ENCODE results near the gene INPP5J. TPM values are rescaled to one million over a fixed set of nuclear protein-coding genes. Genes with fewer than 3 reads are reported as not detected.

INPP5J gene
- polyA plus RNA-seq, 3 donors: 3.5 to 3.9 (median 3.9) TPM

DNA sequence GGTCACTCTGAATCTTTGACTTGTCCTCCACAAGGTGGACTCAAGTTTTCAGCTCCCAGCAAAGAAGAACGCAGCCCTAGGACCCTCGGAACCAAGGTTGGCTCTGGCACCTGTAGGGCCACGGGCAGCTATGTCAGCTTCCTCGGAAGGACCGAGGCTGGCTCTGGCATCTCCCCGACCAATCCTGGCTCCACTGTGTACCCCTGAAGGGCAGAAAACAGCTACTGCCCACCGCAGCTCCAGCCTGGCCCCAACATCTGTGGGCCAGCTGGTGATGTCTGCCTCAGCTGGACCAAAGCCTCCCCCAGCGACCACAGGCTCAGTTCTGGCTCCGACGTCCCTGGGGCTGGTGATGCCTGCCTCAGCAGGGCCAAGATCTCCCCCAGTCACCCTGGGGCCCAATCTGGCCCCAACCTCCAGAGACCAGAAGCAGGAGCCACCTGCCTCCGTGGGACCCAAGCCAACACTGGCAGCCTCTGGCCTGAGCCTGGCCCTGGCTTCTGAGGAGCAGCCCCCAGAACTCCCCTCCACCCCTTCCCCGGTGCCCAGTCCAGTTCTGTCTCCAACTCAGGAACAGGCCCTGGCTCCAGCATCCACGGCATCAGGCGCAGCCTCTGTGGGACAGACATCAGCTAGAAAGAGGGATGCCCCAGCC lies 2.2 kb downstream of the INPP5J start:
- DNase-seq (ENCODE audit: low read depth in 3 of 3, low spot score in 2 of 3): no peak

DNA sequence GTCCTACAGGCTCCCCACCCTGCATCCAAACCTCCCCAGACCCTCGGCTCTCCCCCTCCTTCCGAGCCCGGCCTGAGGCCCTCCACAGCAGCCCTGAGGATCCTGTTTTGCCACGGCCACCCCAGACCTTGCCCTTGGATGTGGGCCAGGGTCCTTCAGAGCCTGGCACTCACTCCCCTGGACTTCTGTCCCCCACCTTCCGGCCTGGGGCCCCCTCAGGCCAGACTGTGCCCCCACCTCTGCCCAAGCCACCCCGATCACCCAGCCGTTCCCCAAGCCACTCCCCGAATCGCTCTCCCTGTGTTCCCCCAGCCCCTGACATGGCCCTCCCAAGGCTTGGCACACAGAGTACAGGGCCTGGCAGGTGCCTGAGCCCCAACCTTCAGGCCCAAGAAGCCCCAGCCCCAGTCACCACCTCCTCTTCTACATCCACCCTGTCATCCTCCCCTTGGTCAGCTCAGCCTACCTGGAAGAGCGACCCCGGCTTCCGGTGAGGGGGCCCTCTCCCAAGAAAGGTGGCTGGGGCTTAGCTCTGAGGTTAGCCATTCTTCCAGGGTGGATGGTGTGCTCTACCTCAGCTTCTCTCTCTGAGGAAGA lies 2.9 kb downstream of the INPP5J start:
- DNase-seq (ENCODE audit: low read depth in 3 of 3, low spot score in 2 of 3): no peak

DNA sequence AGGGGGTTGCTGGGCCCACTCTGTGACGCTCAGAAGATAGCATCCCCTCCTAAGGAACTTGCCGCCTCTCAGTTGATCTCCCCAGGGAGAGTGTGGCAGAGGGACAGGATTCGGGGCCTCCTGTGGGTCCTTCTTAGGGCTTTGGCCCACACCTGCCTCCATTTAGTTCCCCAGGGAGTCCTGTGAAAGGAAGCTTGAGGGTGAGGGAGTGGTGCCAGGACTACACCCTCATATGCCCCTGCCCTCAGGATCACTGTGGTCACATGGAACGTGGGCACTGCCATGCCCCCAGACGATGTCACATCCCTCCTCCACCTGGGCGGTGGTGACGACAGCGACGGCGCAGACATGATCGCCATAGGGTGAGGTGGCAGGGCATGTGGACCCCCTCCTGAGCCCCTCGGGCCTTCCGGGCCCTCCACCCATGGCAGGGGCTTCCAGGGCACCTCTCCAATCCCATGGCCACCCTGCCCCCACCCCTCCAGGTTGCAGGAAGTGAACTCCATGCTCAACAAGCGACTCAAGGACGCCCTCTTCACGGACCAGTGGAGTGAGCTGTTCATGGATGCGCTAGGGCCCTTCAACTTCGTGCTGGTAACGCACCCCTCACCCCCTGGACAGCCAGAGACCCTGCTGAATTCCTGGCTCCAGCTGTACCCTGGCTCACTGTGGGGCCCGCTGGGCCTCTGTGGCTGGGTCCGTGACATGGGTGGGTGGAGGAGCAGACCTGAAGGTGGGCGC lies 3.5 kb downstream of the INPP5J start:
- no peak for DNase-seq (ENCODE audit: low read depth in 3 of 3, low spot score in 2 of 3)

DNA sequence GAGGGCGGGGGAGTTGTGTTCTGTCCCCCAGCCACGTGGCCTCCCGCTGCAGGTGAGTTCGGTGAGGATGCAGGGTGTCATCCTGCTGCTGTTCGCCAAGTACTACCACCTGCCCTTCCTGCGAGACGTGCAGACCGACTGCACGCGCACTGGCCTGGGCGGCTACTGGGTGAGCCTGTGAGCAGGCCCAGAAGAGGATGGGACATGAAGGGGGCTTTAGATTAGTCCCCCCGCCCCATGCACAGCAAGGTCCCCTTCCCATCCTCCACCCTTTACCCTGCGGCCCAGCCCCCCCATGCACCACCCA lies 4.1 kb downstream of the INPP5J start:
- DNase-seq (ENCODE audit: low read depth in 3 of 3, low spot score in 2 of 3): no peak

DNA sequence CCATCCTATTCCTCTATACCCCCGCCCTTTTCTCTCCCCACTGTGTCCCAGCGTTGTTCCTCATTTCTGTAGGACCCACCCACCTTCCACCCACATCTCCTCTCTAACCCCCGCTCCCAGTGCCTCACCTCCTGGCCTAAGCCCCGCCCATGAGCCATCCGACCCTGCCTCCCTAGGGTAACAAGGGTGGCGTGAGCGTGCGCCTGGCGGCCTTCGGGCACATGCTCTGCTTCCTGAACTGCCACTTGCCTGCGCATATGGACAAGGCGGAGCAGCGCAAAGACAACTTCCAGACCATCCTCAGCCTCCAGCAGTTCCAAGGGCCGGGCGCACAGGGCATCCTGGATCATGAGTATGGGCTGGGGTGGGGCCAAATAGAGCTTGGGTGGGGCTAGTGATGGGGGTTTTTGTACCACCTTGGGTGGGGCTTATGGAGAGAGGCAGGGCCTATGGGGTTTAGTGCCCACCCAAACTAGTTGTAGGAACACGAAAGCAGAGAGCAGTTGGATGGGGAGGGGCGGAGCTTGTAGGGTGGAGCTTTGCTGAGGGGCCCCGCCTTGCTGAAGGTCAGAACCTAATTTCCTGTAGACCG lies 4.5 kb downstream of the INPP5J start:
- DNase-seq (ENCODE audit: low read depth in 3 of 3, low spot score in 2 of 3): no peak

DNA sequence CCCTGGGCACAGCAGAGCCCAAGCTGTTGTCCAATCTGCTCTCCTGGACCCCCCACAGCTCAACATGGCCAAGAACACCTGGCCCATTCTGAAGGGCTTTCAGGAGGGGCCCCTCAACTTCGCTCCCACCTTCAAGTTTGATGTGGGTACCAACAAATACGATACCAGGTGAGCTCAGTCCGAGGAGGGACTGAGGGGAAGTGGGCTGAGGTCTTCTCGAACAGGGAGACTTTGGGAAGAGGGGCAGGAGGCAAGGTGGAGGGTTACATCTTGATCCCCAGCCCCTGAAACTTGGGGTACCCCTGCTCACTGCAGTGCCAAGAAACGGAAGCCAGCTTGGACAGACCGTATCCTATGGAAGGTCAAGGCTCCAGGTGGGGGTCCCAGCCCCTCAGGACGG lies 5.4 kb downstream of the INPP5J start:
- no peak for DNase-seq (ENCODE audit: low read depth in 3 of 3, low spot score in 2 of 3)

DNA sequence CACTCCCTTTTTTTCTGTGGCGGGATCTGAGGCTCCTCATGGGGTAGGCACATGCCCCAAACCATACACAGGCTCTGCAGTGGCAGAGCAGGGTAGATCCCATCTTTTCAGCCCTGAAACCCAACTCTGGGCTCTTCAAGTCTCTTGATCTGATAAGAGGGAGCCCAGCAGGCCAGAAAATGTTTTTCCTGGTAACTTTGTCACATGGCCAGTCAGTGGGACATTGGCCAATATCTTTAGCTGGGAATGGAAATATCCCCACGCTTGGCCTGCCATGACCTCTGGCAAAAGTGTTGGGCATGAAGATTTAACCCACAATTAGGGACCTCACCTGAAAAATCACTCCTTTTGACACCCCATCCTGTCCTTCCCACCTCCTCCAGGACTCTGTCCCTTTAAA lies 8.1 kb downstream of the INPP5J start:
- DNase-seq (ENCODE audit: low read depth in 3 of 3, low spot score in 2 of 3): no peak

DNA sequence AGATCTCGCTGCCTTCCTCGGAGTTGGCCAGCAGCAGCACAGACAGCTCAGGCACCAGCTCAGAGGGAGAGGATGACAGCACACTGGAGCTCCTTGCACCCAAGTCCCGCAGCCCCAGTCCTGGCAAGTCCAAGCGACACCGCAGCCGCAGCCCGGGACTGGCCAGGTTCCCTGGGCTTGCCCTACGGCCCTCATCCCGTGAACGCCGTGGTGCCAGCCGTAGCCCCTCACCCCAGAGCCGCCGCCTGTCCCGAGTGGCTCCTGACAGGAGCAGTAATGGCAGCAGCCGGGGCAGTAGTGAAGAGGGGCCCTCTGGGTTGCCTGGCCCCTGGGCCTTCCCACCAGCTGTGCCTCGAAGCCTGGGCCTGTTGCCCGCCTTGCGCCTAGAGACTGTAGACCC lies 11.1 kb downstream of the INPP5J start:
- DNase-seq (ENCODE audit: low read depth in 3 of 3, low spot score in 2 of 3): no peak

DNA sequence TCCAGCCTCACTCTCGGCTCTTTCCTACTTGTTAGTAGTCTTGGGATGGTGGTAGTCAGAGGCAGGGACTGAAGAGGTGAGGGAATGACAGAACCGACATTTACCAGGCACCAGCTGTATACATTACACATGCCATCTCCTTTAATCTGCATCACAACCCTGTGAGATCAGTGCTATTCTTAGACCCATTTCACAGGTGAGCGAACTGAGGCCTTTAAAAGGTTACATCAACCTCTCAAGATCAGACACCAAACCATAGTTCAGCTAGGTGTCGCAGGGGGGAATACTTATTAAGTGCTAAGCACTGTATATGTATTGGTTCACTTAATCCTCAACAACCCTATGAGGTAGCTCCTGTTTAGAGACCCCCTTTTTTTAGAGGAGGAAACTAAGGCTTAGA lies 11.9 kb downstream of the INPP5J start:
- DNase-seq (ENCODE audit: low read depth in 3 of 3, low spot score in 2 of 3): no peak

DNA sequence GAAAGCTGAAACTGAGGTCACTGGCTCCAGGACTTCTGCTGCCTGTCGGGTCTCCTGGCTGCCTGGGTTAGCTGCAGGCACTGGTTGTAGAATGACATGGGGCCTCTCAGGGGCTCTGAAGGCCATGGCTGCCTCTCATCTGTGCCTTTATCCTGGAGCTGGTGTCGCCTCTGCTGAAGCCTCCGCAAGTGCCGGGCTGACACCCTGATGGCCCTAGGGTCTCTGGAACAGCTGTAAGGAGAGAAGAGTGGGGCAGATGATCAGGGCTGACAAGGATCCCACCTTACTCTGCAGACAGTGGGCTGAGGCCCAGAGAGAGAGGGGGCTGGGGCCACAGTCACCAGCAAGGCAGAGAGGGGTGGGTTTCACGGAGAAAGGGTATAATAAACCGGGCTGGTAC lies 12.9 kb downstream of the INPP5J start:
- no peak for DNase-seq (ENCODE audit: low read depth in 3 of 3, low spot score in 2 of 3)

DNA sequence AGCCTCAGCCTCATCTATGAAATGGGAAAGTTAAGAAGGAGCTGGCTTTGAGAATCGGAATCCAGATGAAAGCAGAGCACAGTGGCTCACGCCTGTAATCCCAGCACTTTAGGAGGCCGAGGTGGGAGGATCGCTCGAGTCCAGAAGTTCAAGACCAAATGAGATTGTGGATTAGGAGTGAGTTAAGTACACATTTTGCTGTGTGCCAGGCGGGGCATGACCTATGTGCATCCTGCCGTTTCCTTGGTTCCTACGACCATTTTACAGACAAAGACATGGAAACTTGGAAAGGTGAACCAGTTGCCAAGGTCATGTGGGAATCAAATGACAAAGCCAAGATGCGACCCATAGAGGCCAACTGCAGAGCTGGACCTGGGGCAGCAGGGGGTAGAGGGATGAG lies 13.4 kb downstream of the INPP5J start:
- DNase-seq (ENCODE audit: low read depth in 3 of 3, low spot score in 2 of 3): no peak

DNA sequence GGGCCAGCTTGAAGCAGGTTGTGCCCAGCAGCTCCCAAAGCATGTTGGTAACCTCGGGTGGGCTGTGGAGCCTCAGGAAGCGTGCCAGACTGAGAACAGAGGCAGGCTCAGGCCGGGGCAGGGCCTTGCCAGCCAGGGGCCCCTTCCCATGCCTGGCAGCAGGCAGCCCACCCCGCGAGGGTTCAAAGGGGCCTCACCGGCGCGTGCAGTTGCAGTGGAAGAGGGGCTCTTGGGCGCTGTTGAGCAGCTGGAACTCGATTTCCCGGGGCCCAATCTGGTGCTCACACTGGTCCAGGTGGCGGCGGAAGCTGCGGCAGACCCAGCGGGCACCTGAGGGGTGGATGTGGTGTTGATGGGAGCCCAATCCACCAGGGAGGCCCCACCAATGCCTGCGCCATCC lies 13.9 kb downstream of the INPP5J start:
- no peak for DNase-seq (ENCODE audit: low read depth in 3 of 3, low spot score in 2 of 3)

DNA sequence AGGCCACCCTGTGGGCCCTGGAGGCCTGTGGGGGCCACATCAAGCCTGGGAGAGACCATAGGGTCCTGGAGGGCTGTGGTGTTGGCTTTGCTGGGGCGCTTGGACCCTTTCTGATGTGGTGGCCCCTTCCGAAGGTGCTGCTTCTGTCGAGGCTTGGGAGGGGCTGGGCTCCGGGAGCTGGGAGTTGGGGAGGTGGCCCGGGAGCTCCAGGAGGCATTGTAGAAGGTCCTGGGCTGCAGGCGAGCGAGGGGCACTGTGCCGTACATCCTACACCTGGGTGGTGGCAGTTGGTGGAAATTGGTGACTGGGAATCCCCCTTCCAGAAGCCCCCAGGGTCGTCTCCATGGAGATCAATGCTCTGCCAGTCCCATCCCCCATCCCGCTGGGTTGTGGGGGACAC lies 15.0 kb downstream of the INPP5J start:
- no peak for DNase-seq (ENCODE audit: low read depth in 3 of 3, low spot score in 2 of 3)

DNA sequence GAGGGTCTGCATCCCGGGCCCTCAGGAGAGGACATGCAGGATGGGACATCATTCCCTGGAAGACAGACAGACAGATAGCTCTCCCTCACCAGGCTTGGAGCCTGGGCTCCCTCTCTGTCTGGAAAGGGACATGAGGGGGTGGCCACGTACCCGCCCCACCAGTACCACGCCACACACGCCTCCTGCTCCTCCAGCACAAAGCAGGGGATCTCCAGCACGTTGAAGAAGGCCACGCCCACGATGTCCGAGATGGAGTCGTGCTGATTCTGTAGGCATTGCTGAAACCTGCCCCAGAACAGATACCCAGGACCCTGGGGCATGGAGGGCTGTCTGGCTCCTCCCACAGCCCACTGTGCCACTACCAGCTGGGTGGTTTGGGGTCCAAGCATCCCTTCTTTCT lies 15.4 kb downstream of the INPP5J start:
- no peak for DNase-seq (ENCODE audit: low read depth in 3 of 3, low spot score in 2 of 3)

DNA sequence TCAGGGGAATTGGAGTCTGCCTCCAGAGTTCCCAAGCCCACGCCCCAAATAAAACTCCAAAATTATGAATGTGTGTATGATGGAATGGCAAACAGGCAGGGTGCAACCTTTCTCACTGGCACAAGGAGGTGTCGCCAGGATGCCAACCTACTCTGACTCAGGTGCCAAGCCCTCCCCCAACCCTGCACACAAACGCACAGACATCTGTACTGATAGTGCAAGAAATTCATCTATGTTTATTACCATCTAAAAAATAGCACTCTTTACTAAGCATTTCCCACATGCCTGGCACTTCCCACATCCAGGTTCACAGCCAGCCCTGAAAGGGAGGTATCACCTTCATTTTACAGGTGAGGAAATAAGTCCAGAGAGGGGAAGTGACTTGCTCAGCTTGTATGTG lies 16.3 kb downstream of the INPP5J start:
- DNase-seq (ENCODE audit: low read depth in 3 of 3, low spot score in 2 of 3): no peak

DNA sequence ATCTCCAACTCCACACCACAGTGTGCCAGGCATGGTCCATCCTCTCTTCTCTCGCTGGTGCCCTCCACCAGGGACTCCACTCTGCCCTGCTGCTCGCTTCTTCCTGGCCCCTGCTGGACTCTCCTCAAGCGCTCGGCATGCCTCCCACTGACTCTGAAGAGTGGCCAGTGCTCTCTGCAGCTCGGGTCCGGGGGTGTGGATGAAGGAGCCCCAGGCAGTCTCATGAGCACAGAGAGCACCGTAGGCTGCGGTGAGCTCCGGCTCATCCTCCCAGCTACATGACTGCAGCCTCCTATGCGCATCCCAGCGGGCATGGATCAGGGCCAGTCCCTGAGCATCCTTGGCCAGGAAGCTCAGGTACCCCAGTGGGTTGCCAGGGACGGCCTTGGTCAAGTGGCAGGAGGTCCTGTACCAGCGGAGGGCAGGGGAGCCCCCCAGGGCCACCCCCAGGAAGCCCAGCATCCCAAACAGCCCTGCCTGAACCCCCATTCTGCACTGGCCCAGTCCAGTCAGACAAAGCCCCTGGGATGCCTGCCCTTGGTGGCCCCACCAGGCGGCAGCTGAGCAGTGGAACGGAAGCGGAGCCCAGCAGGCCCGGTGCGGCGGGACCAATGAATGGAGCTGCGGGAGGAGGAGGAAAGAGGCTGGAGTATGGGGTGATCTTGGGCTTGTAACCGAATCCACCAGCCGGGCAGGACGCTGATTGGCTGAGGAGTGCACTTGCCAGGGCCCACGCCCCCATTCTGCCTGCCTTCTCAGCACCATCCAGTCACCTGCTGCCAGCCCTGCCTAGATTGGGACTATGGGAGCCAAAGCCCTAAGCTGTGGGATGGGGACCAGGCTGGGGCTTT lies 17.3 kb downstream of the INPP5J start, which contains the start of gene PLA2G3:
Gene PLA2G3, minus strand, starts transcription at position 643 of the 851 bp plus-strand sequence. Its CDS starts 154 bp downstream, at position 489.
- peak in 1 of 3 donors; percentile 35 for DNase-seq (ENCODE audit: low read depth in 3 of 3, low spot score in 2 of 3)

DNA sequence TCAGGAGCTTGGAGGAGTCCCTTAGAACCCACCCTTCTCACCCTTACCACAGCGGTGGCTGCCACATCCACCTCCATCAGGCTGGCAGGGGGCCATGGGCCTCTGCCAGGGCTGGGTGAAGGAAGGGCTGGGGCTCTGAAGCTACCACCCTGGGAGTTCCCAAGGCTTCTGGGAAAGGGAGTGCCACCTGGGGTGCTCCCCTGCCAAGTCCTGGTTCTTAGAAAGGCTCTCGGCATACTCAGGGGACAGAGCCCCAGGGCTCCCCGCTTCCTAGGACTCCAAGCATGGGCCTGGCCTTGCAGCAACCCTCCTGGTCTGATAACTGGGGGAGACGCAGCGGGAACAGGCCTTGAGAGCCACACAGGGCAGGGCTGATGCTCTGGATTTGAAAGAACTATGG lies 18.0 kb downstream of the INPP5J start:
- no peak for DNase-seq (ENCODE audit: low read depth in 3 of 3, low spot score in 2 of 3)

DNA sequence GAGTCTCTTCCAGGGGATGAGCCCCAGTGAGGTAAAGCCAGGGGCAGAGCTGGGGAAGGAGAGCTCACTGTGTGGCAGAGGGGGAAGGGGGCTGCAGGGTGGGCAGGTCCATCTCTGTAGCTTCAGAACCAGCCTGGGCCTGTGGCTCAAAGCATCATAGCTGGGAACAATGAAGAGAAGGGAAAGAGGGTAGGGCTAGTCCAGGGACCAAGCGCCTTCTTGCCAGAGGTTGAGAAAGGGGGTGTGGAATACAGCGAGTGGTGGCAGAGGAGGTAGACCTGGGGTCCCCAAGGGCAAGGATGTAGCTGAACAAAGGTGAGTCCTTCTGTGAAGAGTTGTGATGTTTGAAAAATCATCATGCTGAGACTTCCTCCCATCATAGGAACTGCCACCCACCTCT lies 18.8 kb downstream of the INPP5J start:
- DNase-seq (ENCODE audit: low read depth in 3 of 3, low spot score in 2 of 3): no peak

DNA sequence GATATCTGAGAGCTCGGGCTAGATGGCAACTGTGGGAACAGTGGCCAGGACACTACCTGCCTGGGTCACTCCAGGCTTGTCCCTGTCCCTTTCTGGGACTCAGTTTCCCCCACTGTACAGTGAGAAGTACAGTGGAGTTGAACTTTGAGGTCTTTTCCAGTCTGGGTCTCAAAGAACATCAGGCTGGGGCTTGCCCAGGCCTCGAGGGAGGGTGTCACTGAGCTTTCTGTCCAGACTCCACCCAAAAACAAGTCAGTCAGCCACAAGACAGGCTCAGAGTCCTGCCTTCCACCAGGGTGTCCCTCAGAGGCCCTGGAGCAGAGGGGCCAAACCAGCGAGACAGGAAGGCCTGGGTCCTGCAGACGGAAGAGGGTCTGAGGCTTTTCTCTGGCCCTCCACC lies 19.5 kb downstream of the INPP5J start:
- DNase-seq (ENCODE audit: low read depth in 3 of 3, low spot score in 2 of 3): no peak

DNA sequence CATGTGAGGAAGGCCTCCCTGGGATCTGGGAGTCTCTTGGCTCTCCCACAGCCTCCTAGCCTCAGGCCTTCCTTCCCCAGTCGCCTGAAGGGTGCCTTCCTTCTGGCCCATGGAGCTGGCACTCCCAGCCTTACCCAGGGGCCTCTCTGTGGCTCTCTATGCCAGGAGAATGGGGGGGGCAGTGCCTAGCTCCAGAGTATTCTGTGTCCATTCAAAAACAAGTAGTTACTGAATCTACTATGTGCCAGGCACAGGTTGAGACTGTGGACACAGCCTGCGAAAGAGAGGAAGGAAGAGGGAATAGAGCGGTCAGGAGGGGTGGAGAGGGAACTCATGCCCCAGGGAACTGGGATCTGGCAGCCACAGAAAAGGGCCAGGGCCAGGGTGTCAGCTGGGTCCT lies 20.3 kb downstream of the INPP5J start:
- no peak for DNase-seq (ENCODE audit: low read depth in 3 of 3, low spot score in 2 of 3)

DNA sequence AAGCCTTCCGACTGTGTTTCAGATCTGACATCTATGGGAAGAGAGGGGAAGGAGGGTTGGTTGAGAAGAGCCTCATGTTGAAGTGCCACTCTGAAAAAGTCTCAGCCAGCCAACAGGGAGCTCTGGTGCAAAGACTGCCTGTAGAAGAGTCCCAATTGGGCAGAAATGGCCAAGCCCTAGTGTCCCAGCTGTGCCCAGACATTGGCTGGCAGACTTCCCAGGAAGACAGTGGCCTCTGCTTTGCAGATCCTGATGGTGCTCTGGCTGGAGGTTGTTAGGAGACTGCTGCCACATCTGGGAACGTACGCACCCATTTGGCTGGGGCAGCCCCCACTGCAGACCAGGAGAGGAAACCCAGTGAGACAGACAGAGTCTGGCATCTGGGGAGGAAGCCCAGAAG lies 20.8 kb downstream of the INPP5J start:
- DNase-seq (ENCODE audit: low read depth in 3 of 3, low spot score in 2 of 3): no peak
